GM21576 (cell line): Measurements from ENCODE around the gene EXOSC6.
"Not testable (repeated sequence)": the region's sequence is repeated elsewhere in the genome, so short reads cannot be mapped to it uniquely, and the experiment has no call there.

Experiments used
- ATAC-seq: cut with Tn5 transposase; IDR thresholded peaks from one replicate; pipeline ENCODE4 v1.9.1; 2021; ENCODE audit warnings: mild to moderate bottlenecking, moderate library complexity; ENCODE audit not compliant: unreplicated experiment

Gene EXOSC6

GRCh38 chr16:70255574-70255973, 3.8 kb upstream of the EXOSC6 start:
- no peak for ATAC-seq

GRCh38 chr16:70254965-70255286, 3.2 kb upstream of the EXOSC6 start:
- no peak for ATAC-seq

GRCh38 chr16:70254180-70254964, 2.6 kb upstream of the EXOSC6 start:
- no peak for ATAC-seq

DNA sequence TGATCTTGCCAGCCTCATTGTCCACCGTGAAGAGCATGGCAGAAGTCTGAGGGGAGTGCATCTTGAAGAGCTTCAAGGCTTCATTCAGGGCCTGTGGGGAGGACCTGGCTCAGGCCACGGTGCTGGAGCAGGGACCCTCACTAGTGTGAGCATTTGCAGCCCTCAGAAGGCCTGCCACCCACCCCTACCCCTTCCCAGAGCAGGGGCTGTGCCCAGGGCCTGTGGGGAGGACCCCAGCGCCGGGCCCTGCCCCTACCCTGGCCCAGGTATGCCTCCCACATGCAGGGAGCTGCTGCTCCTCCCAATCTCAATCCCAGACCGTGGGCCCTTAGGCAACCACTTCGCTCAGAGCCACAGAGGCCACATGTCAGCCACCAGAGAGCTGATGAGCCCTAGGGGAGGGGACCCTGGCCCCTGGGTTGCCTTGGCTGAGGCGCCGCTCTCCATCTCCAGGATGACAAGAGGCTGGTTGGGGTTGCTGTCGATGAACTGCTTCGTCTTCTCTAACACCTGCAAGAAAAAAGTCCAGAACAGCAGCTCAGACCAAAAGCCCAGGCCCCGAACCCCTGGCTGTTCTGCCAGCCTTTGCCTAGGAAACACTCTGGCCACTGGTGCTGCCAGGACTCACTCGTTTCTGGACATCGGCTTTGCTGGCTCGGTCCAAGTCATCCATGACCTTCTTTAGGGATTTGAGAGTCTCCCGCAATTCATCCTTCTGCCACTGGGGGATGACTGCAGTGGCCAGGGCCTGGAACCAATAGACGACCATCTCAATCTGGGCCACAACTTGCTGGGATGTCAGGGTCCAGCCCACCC, 1.8 kb upstream of the EXOSC6 start:
- ATAC-seq = no peak

DNA sequence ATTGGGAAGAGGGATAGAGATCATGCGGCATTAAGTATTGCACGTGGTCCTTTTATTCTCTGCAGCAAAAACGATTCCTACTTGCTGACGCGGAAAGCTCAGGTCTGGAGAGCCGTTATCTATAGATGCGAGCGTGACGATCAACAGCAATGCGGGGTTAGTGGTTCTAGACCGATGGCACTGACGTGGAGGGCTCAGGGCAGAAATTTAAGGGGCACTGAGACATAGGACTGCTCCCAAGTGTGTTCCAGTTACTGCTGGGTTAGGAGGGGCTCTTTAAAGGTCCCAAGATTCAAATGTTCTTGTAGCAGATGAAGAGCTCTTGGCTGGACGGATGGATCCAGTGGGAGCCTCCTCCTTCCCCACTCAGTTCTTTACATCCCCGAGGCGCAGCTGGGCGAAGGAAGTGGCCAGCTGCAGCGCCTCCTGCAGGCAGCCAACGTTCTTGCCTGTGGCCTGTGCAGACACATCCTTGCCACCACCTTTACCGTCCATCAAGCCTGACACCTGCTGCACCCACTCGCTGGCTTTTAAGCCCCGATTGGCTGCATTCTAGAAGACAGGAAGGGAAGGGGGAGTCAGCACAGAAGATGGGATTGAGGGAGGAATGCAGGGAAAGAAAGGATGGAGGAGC, 732 bp upstream of the EXOSC6 start:
- no peak for ATAC-seq

DNA sequence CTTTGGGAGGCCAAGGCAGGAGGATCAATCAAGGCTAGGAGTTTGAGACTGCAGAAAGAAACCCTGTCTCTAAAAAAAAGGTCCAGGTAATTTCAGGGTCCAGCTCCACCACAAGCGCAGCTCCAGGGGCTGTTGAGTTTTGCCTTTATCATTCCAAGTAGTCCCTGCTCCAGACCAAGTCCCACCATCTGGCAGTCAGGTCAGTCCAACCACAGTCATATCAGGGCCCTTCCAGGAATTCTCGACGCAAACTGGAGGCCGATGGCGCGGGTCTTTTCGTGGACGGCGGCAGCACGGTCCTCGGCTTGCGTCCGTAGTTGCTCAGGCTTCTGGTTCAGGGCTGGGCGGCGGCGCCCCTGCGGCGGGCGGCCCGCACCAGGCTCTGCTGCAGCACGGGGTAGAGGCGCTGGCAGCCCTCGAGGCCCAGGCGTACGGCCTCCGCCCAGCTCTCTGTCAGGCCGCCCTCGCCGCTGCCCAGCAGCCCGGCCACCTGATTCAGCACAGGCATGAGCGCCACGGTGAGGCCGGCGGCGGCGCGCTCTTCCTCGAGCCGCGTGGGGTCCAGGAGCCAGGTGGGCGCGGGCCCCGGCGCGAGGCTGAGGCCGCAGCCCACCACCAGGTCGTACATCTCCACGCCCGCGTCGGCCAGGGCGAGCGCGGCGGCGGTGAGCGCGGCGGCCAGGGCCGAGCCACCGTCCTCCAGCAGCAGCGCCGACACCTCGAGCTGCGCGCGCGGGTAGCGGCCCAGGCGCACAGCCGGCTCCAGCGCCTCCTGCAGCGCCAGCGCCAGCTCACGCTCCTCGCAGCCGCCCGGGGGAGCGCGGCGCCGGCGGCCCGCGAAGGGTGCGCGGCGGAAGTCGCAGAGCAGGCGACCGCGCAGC, 752 bp downstream of the EXOSC6 start:
- peak; percentile 31 for ATAC-seq

GRCh38 chr16:70249697-70250096, 2.0 kb downstream of the EXOSC6 start:
- ATAC-seq = not testable (repeated sequence)

DNA sequence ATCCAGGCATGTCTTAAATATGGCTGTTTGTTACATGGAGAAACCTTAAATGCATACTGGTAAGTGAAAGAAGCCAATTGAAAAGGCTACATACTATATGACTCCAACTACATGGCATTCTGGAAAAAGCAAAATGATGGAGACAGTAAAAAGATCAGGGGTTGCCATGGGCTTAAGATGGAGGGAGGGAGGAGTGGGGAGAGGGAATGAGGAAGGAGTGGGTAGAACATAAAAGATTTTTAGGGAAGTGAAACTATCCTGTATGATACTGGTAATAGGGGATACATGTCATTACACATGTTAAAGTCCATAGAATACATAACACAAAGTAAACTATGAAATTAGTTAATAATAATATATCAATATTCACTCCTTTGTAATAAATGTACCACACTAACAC, 13.0 kb downstream of the EXOSC6 start:
- not testable (repeated sequence) for ATAC-seq

- ATAC-seq = not testable (repeated sequence)
Observed at GRCh38 chr16:70231831-70232230, 19.9 kb downstream of the EXOSC6 start.

DNA sequence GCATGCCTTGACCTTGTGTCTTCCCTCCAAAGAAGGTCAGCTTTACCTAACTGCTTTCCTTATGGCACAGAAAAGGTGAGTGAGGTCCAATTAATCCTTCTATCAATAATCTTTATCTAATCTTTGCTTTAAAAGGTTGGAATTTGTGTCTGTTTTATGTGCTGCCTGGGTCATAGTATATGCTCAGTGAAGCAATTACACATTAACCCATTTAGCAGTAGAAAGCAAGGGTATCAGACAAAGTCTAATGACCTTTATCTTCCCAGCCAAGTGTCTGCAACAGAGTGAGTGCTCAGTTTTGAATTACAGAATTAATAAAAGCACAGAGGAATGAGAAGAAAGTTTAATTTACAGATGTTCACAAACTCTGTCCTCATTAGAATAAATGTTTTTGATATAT, 25.7 kb downstream of the EXOSC6 start:
- ATAC-seq = not testable (repeated sequence)

GRCh38 chr16:70225430-70225829, 26.3 kb downstream of the EXOSC6 start:
- not testable (repeated sequence) for ATAC-seq

GRCh38 chr16:70224645-70225044, 27.1 kb downstream of the EXOSC6 start:
- ATAC-seq = not testable (repeated sequence)

GRCh38 chr16:70223971-70224513, 27.7 kb downstream of the EXOSC6 start:
- not testable (repeated sequence) for ATAC-seq

- ATAC-seq = not testable (repeated sequence)
Observed at GRCh38 chr16:70223216-70223615, 28.5 kb downstream of the EXOSC6 start.

DNA sequence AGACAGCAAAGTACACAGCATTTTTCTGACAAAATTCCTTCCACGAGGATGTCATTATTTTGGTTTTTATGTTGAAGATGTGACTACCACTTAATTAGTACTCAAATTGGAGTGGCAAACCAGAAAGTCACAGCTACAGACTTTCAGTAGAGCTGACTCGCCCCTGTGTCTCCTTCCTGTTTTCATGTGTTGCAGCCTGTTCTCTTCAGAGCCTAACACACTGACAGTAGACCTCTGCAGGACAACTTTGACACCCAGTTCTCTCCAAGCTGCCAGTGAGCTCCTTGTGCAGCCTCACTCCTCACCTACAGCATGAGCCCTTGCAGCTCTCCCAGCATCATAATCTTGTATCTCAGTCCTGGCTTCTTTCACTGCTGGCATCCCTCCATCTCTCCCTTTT, 29.2 kb downstream of the EXOSC6 start:
- ATAC-seq = not testable (repeated sequence)

- not testable (repeated sequence) for ATAC-seq
Observed at GRCh38 chr16:70218586-70218985, 33.2 kb downstream of the EXOSC6 start.

- not testable (repeated sequence) for ATAC-seq
Observed at GRCh38 chr16:70206382-70206781, 45.4 kb downstream of the EXOSC6 start.

- not testable (repeated sequence) for ATAC-seq
Observed at GRCh38 chr16:70204668-70205405, 46.9 kb downstream of the EXOSC6 start.

GRCh38 chr16:70204010-70204409, 47.7 kb downstream of the EXOSC6 start:
- ATAC-seq = not testable (repeated sequence)

- ATAC-seq = not testable (repeated sequence)
Observed at GRCh38 chr16:70203508-70203907, 48.2 kb downstream of the EXOSC6 start.
